Smooth muscle cell (in vitro differentiated cells): ENCODE results near the gene DGLUCY. TPM values are rescaled to one million over a fixed set of nuclear protein-coding genes. Genes with fewer than 3 reads are reported as not detected.

Source experiments
- DNase-seq: peaks from one replicate; lab custom pipeline; 2025; ENCODE audit not compliant: unreplicated experiment; lab: John Stamatoyannopoulos, UW
- H2AFZ ChIP-seq: fragments of 200-600 bp; sonication (generic); 2 replicates; pipeline ENCODE4 v1.6.0; 2016; ENCODE audit warnings: antibody characterized with exemption, low read depth, mild to moderate bottlenecking
- H3F3A ChIP-seq: fragments of 200-600 bp; sonication (generic); 2 replicates; pipeline ENCODE4 v1.6.0; 2017; ENCODE audit warnings: antibody characterized with exemption, low read depth
- H3K27ac ChIP-seq: fragments of 200-600 bp; sonication (generic); 2 replicates; pipeline ENCODE4 v1.5.1; 2016; ENCODE audit warnings: low read depth, mild to moderate bottlenecking
- H3K27me3 ChIP-seq: fragments of 200-600 bp; sonication (generic); 2 replicates; pipeline ENCODE4 v1.6.1; 2016; ENCODE audit warnings: low read depth, mild to moderate bottlenecking
- H3K36me3 ChIP-seq: fragments of 200-600 bp; sonication (generic); 2 replicates; pipeline ENCODE4 v1.5.1; 2016; ENCODE audit warnings: low read depth
- H3K4me1 ChIP-seq: fragments of 200-600 bp; sonication (generic); 2 replicates; pipeline ENCODE4 v1.5.1; 2016; ENCODE audit warnings: low read depth
- H3K4me2 ChIP-seq: fragments of 200-600 bp; sonication (generic); 2 replicates; pipeline ENCODE4 v1.6.0; 2016; ENCODE audit warnings: mild to moderate bottlenecking
- H3K4me3 ChIP-seq: fragments of 200-600 bp; sonication (generic); 2 replicates; pipeline ENCODE4 v1.5.1; 2016; ENCODE audit warnings: mild to moderate bottlenecking
- H3K79me2 ChIP-seq: fragments of 200-600 bp; sonication (generic); 2 replicates; pipeline ENCODE4 v1.6.0; 2016; ENCODE audit warnings: low read depth, mild to moderate bottlenecking
- H3K9ac ChIP-seq: fragments of 200-600 bp; sonication (generic); 2 replicates; pipeline ENCODE4 v1.6.0; 2016; ENCODE audit warnings: low read depth
- H3K9me3 ChIP-seq: fragments of 200-600 bp; sonication (generic); replicated peaks from 2 replicates; pipeline ENCODE4 v1.5.1; 2016; ENCODE audit warnings: low read depth
- H4K20me1 ChIP-seq: fragments of 200-600 bp; sonication (generic); 2 replicates; pipeline ENCODE4 v1.6.0; 2016; ENCODE audit warnings: low read depth
- WGBS: methylation state at CpG from one replicate; pipeline ENCODE4 v1.1.7; 2016; ENCODE audit warnings: low lambda C conversion rate; 5-methylcytosine and 5-hydroxymethylcytosine counted together
- polyA plus RNA-seq: library from polyadenylated mRNA; unstranded; fragments of >200 nt; fragmentation: Nextera tagmentation; extraction: Ambion mirVana; gene quantifications from 2 replicates; pipeline ENCODE4 v1.2.1, GENCODE V29; 2016
- total RNA-seq: library from RNA; depleted of rRNA; stranded (reverse); fragments of >200 nt; gene quantifications from 2 replicates; pipeline ENCODE4 v1.2.3, GENCODE V29; 2014
- TF ChIP-seq, protein P1 (sequence below): fragments of 200-600 bp; sonication (generic); IDR thresholded peaks from 2 replicates; pipeline ENCODE4 v1.5.1; 2017; ENCODE audit warnings: borderline replicate concordance, mild to moderate bottlenecking, antibody characterized with exemption; ENCODE audit not compliant: insufficient read depth, poor library complexity, severe bottlenecking

The DGLUCY gene
- total and polyA plus RNA-seq, 2 experiments from 2014 or later: 9.7 to 11.3 TPM

DNA sequence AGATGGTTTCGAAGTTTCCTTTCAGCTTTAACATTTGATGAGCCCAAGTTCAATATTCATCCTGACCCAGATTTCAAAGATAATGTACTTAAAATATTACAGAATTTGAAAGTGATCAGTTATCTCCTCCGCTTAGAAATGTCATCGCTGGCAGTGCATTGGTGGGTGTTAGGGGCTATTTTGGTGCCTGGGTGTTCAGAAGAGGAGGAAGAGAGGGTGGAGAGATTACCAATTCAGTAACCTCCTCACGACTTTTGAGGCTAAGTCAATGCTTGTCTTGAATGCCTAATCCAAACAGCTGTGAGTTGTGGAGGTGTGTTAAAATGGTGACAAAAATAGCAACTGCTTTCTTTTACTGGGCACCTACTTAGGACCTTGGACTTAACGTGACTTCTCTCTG, 13.8 kb upstream of the DGLUCY start:
- Histone ChIP-seq H3K9ac (no peak overlapping the region), H3K4me2 (no peak overlapping the region), H2AFZ (no peak overlapping the region), H3K4me1 (no peaks in the 10 kb centered on the region), H3F3A (no peaks in the 10 kb centered on the region), H3K27me3 (peaks cover 4% of the 10 kb centered on the region), H3K4me3 (no peak overlapping the region), H4K20me1 (no peaks in the 10 kb centered on the region), H3K36me3 (no peaks in the 10 kb centered on the region), H3K9me3 (no peaks in the 10 kb centered on the region), H3K27ac (no peak overlapping the region), H3K79me2 (no peaks in the 10 kb centered on the region)
- 84% methylated on average over 5 of the region's 5 CpGs for WGBS
- TF ChIP-seq, protein P1, sequence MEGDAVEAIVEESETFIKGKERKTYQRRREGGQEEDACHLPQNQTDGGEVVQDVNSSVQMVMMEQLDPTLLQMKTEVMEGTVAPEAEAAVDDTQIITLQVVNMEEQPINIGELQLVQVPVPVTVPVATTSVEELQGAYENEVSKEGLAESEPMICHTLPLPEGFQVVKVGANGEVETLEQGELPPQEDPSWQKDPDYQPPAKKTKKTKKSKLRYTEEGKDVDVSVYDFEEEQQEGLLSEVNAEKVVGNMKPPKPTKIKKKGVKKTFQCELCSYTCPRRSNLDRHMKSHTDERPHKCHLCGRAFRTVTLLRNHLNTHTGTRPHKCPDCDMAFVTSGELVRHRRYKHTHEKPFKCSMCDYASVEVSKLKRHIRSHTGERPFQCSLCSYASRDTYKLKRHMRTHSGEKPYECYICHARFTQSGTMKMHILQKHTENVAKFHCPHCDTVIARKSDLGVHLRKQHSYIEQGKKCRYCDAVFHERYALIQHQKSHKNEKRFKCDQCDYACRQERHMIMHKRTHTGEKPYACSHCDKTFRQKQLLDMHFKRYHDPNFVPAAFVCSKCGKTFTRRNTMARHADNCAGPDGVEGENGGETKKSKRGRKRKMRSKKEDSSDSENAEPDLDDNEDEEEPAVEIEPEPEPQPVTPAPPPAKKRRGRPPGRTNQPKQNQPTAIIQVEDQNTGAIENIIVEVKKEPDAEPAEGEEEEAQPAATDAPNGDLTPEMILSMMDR: no peak
- no peak for DNase-seq

DNA sequence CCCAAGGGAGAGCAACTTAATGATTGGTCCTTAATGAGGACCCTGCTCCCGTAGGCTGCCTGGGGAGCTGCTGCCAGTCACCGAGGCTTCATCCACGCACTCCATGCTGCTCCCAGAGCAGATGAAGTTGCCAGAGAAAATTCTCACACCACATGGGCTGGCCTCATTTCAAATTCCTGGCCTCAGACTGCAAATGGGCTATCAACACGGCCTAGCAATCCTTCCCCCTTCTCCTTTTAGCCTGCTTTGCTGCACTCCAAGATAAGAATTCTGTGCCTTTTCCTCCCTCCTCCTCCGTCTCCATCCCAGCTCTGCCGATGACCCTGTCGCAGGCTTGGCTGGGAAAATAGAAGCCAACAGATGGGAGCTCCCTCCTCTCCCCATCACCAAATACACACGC, 10.8 kb upstream of the DGLUCY start:
- no peaks in the 10 kb centered on the region for H3K36me3 ChIP-seq
- no peaks in the 10 kb centered on the region for H3K9me3 ChIP-seq
- no peak overlapping the region for H3K4me2 ChIP-seq
- no peak overlapping the region for H3K9ac ChIP-seq
- H3K4me1 ChIP-seq: no peaks in the 10 kb centered on the region
- TF ChIP-seq, protein P1: no peak
- no peaks in the 10 kb centered on the region for H3K79me2 ChIP-seq
- no peak overlapping the region for H3K4me3 ChIP-seq
- no peak for DNase-seq
- no peaks in the 10 kb centered on the region for H3K27me3 ChIP-seq
- H2AFZ ChIP-seq: no peak overlapping the region
- no peaks in the 10 kb centered on the region for H3F3A ChIP-seq
- H3K27ac ChIP-seq: no peak overlapping the region
- H4K20me1 ChIP-seq: no peaks in the 10 kb centered on the region
- 80% methylated on average over 8 of the region's 8 CpGs for WGBS

DNA sequence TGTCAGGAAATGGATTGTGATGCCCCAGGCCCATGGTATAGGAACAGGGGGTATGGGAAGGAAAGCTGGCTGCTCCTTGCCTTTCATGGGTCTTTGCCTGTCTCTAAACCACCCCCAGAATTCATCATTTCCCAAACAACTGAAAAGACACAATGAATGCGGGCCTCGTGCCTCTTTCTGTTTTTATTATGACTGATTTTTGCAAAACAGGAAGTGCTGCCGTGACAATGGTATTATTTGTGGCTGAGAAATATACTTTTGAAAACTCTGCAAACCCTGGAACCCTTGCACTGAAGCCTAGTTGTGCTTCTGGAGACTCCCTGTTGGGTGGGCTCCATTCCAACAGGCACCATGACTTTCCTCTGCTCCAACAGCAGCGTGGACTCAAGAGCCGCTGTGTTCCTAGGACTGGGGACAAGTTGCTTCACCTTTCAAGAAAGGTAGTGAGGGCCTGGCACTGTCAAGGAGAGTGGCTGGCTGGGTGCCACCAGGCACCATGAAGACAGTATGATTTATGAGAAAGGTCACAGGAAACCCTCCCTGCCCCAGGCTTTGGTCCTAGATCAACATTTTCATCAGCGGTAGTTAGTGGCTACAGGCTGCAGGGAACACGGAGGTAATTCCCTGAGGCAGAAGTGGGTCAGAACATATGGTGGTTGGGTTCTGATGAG, 4.8 kb upstream of the DGLUCY start:
- H3K79me2 ChIP-seq: no peaks in the 10 kb centered on the region

More for the DNA sequence above, 4.8 kb upstream of the DGLUCY start:
- Histone ChIP-seq H3K36me3 (no peaks in the 10 kb centered on the region), H3K27ac (no peak overlapping the region), H2AFZ (no peak overlapping the region), H4K20me1 (no peaks in the 10 kb centered on the region), H3K27me3 (no peaks in the 10 kb centered on the region), H3K4me2 (no peak overlapping the region), H3F3A (no peaks in the 10 kb centered on the region), H3K4me3 (no peak overlapping the region), H3K9me3 (no peaks in the 10 kb centered on the region), H3K4me1 (peaks cover 6% of the 10 kb centered on the region), H3K9ac (no peak overlapping the region)
- WGBS: 97% methylated on average over 7 of the region's 7 CpGs
- DNase-seq: no peak
- TF ChIP-seq, protein P1: no peak
